ENCODE results near the gene ERV3-1. TPM values are rescaled to one million over a fixed set of nuclear protein-coding genes. Genes with fewer than 3 reads are reported as not detected.
"Not testable (repeated sequence)": the region's sequence is repeated elsewhere in the genome, so short reads cannot be mapped to it uniquely, and the experiment has no call there.

Gene ERV3-1, protein sequence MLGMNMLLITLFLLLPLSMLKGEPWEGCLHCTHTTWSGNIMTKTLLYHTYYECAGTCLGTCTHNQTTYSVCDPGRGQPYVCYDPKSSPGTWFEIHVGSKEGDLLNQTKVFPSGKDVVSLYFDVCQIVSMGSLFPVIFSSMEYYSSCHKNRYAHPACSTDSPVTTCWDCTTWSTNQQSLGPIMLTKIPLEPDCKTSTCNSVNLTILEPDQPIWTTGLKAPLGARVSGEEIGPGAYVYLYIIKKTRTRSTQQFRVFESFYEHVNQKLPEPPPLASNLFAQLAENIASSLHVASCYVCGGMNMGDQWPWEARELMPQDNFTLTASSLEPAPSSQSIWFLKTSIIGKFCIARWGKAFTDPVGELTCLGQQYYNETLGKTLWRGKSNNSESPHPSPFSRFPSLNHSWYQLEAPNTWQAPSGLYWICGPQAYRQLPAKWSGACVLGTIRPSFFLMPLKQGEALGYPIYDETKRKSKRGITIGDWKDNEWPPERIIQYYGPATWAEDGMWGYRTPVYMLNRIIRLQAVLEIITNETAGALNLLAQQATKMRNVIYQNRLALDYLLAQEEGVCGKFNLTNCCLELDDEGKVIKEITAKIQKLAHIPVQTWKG
- total RNA-seq: 6.8 TPM
- long read RNA-seq, partial matches to known transcripts: 0 of 8 reads
- long read RNA-seq, other reads (novel, unspliced or antisense): 5 of 8 reads

DNA sequence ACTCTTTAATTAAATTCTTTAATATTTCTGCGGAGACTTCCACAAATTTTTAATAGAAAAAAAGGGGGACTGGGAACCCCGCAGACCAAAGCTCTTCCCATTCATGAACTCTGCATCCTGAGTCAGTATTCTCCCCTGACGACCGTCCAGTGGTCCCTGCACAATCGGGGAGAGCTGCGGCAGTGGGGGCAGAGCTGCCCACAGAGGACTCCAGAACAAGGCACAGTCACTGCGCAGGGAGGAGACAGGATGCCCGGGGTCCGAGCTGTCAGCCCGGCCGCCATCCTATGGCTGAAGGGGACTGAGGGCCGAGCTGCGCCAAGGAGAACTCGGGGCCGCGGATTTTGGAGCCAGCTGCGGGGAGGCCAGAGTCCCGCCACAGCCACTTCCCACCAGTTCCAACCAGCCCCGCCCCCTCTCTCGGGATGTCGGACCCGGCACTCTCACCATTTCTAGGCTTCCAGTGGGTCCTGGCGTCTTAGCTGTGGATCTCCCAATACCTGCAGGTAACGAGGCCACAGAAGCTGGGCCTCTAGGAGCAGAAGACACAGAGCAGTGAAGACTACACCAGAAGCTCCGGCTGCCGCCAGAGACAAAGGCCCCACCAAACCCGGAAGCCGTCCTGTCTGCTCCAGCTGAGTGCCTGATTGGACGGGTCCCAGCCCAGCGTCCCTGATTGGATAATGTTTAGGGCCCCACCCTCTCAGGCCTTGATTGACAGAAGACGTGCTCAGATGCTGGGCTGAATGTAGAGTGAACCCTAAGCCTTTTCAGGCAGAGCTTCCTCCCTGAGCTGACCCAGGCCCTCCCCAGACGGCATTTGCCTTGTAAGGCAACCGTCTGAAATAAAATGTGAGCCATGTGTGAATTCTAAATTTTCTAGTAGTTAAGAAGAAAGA is at the start of gene ERV3-1:
Gene ERV3-1 (minus strand): TSS at position 594 of the 899 bp plus-strand sequence. CDS start 13,661 bp downstream, outside the sequence.
- H3K4me3 ChIP-seq: peak within 1 kb of the TSS; percentile 92
- no peaks in the 10 kb centered on the region for H3K9me3 ChIP-seq (replicated peaks)
- intact Hi-C loops (cut with micrococcal nuclease): no loop called here
- TF ChIP-seq, protein P1, sequence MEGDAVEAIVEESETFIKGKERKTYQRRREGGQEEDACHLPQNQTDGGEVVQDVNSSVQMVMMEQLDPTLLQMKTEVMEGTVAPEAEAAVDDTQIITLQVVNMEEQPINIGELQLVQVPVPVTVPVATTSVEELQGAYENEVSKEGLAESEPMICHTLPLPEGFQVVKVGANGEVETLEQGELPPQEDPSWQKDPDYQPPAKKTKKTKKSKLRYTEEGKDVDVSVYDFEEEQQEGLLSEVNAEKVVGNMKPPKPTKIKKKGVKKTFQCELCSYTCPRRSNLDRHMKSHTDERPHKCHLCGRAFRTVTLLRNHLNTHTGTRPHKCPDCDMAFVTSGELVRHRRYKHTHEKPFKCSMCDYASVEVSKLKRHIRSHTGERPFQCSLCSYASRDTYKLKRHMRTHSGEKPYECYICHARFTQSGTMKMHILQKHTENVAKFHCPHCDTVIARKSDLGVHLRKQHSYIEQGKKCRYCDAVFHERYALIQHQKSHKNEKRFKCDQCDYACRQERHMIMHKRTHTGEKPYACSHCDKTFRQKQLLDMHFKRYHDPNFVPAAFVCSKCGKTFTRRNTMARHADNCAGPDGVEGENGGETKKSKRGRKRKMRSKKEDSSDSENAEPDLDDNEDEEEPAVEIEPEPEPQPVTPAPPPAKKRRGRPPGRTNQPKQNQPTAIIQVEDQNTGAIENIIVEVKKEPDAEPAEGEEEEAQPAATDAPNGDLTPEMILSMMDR (IDR thresholded peaks at IDR 0.05; ENCODE audit: borderline replicate concordance): no peak
- H3K4me1 ChIP-seq: peaks cover 52% of the 10 kb centered on the region
- no peaks in the 10 kb centered on the region for H3K36me3 ChIP-seq
- H3K27me3 ChIP-seq (ENCODE audit: low read depth): no peaks in the 10 kb centered on the region
- DNase-seq: peak; percentile 95
- H3K27ac ChIP-seq (replicated peaks): peak within 1 kb of the TSS; percentile 92

DNA sequence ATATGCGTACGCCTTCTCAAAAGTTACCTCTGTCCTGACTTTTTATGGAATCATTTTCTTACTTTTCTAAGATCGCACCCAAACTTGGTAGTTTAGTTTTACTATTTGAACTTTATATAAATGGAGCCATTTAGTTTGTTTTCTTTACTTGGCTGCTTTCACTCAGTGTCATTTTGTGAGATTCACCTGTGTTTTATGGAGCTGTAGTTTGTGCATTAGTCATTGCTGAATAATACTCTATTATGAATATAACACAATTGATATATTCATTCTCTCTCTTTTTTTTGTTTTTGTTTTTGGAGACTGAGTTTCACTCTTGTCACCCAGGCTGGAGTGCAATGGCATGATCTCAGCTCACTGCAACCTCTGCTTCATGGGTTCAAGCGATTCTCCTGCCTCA is 49.3 kb upstream of the ERV3-1 start:
- H3K9me3 ChIP-seq (replicated peaks); H3K27me3 ChIP-seq (ENCODE audit: low read depth); DNase-seq; H3K27ac ChIP-seq (replicated peaks); H3K4me3 ChIP-seq; intact Hi-C loops (cut with micrococcal nuclease): not testable (repeated sequence)
- peaks cover 12% of the 10 kb centered on the region for H3K36me3 ChIP-seq
- H3K4me1 ChIP-seq: peaks cover 13% of the 10 kb centered on the region

DNA sequence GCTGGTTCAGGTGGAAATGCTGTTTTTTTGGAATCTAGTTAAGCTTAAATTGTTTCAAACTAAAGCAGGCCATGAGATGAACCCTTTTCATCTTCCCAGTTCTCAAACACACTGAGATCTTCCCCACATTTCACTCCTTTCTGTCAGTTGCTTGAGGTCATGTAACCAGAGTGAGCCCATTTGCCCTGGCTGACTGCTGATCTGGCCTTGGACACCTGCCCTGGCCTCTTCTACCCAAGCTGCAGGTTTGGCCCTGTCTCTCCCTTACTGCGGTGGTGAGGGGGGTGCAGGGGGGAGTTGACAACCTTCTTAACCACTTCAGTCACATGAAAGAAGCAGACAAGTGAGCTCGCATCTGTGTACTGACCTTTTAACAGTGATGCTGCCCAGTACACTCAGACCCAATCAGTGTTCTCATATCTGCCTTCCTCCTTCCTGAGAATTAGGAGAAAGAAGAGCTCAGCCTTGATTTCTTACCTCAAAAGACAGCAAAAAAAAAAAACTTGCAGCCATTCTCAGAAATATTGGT is 48.0 kb upstream of the ERV3-1 start:
- H3K9me3 ChIP-seq (replicated peaks); DNase-seq; H3K4me3 ChIP-seq; H3K27me3 ChIP-seq (ENCODE audit: low read depth); intact Hi-C loops (cut with micrococcal nuclease); H3K27ac ChIP-seq (replicated peaks): not testable (repeated sequence)
- Histone ChIP-seq H3K4me1 (peaks cover 13% of the 10 kb centered on the region), H3K36me3 (peaks cover 15% of the 10 kb centered on the region)

DNA sequence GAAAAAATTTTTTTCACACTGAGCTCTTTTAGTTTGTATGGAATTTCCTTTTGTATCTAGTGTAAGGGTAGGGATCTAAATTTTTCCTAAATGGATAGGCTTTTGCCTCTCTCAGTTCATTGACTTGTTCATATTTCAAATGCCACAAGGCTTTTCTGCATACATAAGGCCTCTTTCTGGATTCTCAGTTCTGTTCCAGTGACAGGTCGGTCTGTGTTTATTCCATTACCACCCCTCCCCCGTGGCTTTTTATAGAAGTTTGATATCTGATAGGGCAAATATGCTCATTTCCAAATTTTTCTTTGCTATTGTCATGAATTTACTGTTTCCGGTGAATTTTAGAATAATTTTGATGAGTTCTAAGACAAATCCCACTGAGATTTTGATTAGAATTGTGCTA is 45.2 kb upstream of the ERV3-1 start:
- DNase-seq; intact Hi-C loops (cut with micrococcal nuclease); H3K36me3 ChIP-seq; H3K9me3 ChIP-seq (replicated peaks); H3K27me3 ChIP-seq (ENCODE audit: low read depth); H3K4me3 ChIP-seq; H3K27ac ChIP-seq (replicated peaks): not testable (repeated sequence)
- H3K4me1 ChIP-seq: peaks cover 13% of the 10 kb centered on the region

DNA sequence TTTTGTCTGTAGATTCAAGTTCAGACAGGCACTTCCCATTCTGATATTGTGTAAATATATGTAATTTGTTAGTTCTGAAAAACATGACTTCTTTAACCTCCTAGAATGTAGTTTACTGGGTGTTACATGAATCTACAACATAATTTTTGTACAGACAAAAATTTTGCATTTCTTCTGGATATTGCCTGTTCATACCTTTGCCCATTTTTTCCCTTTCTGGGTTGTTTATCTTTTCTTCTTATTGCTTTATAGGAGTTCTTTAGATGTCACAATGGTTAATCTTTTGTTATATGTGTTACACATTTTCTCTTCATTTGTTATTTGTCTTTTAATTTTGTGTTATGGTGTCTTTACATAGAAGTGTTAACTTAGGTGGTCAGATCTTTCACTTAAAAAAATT is 44.7 kb upstream of the ERV3-1 start:
- H3K36me3 ChIP-seq; H3K9me3 ChIP-seq (replicated peaks); H3K27me3 ChIP-seq (ENCODE audit: low read depth); DNase-seq; H3K27ac ChIP-seq (replicated peaks); intact Hi-C loops (cut with micrococcal nuclease); H3K4me3 ChIP-seq: not testable (repeated sequence)
- peaks cover 13% of the 10 kb centered on the region for H3K4me1 ChIP-seq

DNA sequence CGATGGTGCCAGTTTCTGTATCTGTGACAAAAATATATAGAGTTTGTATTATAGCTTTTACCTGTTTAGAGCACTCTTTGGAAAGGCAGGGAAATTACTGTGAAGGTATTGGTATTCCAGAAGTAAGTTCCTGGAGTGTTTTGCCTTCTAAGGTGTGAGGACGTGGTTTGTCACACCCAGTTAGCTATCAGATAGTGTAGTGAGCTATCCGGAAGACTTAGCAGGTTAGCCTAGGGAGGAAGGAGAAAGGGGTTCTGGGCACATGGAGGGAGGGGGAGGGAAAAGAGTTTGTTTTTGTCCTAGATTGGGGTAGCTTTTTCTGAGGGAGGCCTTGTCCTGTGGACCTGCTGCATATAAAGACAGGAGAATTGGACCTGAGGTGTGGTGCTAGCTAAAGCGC is 39.8 kb upstream of the ERV3-1 start:
- H3K4me1 ChIP-seq; intact Hi-C loops (cut with micrococcal nuclease); H3K27ac ChIP-seq (replicated peaks); H3K27me3 ChIP-seq (ENCODE audit: low read depth); H3K9me3 ChIP-seq (replicated peaks); H3K4me3 ChIP-seq; DNase-seq: not testable (repeated sequence)
- H3K36me3 ChIP-seq: peaks cover 13% of the 10 kb centered on the region

DNA sequence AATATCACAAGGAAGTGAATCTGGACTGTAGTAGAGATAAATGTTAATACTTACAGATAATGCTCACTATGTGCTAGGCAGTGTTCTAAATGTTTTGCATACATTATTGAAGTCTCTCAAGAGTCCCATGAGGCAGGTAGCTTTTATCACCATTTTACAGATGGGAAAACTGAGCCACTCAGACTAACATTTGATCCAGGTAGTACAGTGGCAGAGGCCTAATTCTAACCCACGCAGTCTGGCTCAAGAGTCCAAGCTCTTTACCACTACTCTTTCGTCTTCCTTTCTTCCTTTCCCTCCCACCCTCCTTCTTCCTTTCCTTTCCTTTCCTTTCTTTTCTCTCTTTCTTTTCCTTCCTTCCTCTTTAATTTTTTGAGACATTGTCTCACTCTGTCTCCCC is 39.1 kb upstream of the ERV3-1 start:
- peaks cover 13% of the 10 kb centered on the region for H3K36me3 ChIP-seq
- DNase-seq; H3K27me3 ChIP-seq (ENCODE audit: low read depth); H3K4me1 ChIP-seq; H3K9me3 ChIP-seq (replicated peaks); intact Hi-C loops (cut with micrococcal nuclease); H3K27ac ChIP-seq (replicated peaks); H3K4me3 ChIP-seq: not testable (repeated sequence)

DNA sequence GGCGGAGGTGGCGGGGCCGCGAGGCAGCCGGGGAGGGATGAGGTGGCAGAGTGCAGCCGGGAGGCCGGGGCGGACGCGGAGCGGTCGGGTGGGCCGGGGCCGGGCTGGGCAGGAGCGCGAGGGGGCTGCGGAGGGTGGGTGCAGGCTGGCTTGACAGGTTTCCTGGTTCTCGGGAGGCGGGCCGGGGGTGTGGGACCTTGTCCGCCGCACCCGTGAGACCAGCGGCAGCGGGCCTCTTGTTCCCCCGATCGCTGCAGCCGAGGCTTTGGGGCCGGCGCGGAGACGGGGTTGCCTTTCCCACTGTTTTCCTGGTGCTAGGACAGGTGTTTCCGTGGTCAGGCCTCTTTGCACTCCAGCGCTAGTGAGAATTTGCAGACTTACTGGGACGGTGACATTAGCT is 32.3 kb upstream of the ERV3-1 start:
- peak; percentile 34 for DNase-seq
- H3K4me1 ChIP-seq: peaks cover 20% of the 10 kb centered on the region
- H3K4me3 ChIP-seq: peak overlapping the region; percentile 79
- H3K9me3 ChIP-seq (replicated peaks); H3K27me3 ChIP-seq (ENCODE audit: low read depth); intact Hi-C loops (cut with micrococcal nuclease); H3K36me3 ChIP-seq: not testable (repeated sequence)
- peak overlapping the region; percentile 91 for H3K27ac ChIP-seq (replicated peaks)

Measured in left ventricle myocardium inferior (tissue), 1 donor.